Muscle layer of colon (tissue), 2 donors: ENCODE results near the gene DYRK1A.

Experiments used
- H3K27ac ChIP-seq: one replicate; pipeline ENCODE4 v1.7.0; 2013; ENCODE audit warnings: low read depth, mild to moderate bottlenecking, low read length, moderate library complexity
- H3K27me3 ChIP-seq, 2 donors: one replicate each; pipeline ENCODE4 v1.7.0; 2013; ENCODE audit warnings: low read length in 2 of 2, mild to moderate bottlenecking in 2 of 2; ENCODE audit not compliant: insufficient read depth in 2 of 2, control insufficient read depth in 1 of 2
- H3K36me3 ChIP-seq: one replicate; pipeline ENCODE4 v1.7.0; 2013; ENCODE audit warnings: mild to moderate bottlenecking, low read length; ENCODE audit not compliant: insufficient read depth
- H3K4me1 ChIP-seq: one replicate; pipeline ENCODE4 v1.7.0; 2013; ENCODE audit warnings: mild to moderate bottlenecking, low read length; ENCODE audit not compliant: insufficient read depth
- H3K4me3 ChIP-seq, 2 donors: one replicate each; pipeline ENCODE4 v1.7.0; 2013; ENCODE audit warnings: low read length in 2 of 2, low read depth in 1 of 2, mild to moderate bottlenecking in 1 of 2, moderate library complexity in 1 of 2
- H3K9ac ChIP-seq: one replicate; pipeline ENCODE4 v1.7.0; 2013; ENCODE audit warnings: low read length
- H3K9me3 ChIP-seq: one replicate; pipeline ENCODE4 v1.7.0; 2013; ENCODE audit warnings: mild to moderate bottlenecking, low read length
- donor health status: abdominal sarcoma.
- donor health status: Adenocarcinoma of cecum.

The DYRK1A gene

DNA sequence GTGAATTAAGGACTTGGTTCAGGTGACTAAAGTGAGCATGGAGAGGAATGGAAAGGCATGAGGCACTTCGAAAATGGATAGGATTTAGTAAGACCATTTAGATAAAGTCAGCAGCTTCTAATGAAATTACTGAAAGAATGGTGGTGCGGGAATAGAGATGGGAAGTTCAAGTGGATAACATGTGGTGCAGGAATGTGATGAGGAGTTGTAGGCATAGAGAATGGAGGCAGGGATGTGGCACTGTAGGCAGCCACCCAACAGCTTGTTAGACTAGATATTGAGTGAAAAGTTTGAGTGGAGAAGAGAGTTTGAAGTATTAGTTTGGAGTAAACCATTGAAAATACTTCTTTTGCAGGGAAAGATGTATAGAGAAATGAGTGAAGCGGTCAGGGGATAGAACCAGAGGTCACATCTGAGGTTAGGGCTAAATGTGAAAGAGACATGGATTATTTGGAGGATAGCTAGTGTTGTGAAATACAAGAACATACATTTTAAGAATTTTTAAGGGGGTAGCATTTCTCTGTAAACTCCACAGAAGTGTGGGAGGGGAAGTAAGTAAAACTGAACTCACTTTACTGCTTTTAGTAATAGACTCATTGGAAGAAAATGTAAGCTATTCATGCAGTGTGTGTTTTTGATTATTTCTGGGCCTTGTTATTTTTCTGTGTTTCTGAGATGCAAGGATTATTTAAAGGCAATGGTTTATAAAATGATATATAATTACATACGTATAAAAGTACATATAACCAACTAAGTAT is 46.2 kb downstream of the DYRK1A start:
- H3K36me3 ChIP-seq = no peaks in the 10 kb centered on the region
- H3K4me1 ChIP-seq = peaks cover 40% of the 10 kb centered on the region
- H3K9ac ChIP-seq = no peak overlapping the region
- no peak overlapping the region for H3K4me3 ChIP-seq
- no peaks in the 10 kb centered on the region for H3K9me3 ChIP-seq
- no peaks in the 10 kb centered on the region for H3K27me3 ChIP-seq
- no peak overlapping the region for H3K27ac ChIP-seq

DNA sequence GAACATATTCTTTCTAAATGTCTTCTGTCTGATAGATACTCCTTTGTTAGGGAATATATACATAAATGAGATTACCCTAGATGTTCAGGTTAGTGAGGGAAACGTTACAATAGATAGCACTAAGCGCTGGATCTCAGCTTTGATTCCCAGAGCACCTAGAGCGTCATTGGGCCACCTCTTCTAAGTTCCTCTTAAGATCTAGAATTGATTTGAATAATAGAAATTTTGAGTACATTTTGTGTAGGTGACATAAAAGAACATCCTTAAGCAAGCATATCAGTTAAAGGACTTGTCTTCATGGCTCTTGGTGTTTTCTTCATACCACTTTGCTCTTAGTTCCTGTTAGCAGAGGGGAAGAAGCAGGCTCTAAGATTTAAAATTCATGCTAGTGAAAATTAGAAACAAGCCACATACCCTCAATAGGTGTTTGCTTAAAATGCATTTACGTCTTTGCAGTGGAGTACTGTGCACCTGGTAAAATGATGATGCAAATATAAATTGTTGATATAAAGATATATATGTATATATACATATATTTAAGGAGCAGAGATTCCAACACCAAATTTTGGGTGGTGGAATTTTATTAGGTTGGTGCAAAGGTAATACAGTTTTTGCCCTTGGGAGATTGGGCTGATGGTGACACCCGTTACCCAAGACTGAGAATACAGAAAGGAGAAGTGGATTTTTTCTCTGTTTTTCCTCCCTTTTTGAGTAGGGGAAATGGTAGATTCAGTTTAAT is 47.1 kb downstream of the DYRK1A start:
- Histone ChIP-seq H3K4me1 (peaks cover 42% of the 10 kb centered on the region), H3K9me3 (no peaks in the 10 kb centered on the region), H3K36me3 (no peaks in the 10 kb centered on the region), H3K9ac (no peak overlapping the region), H3K4me3 (no peak overlapping the region), H3K27me3 (no peaks in the 10 kb centered on the region), H3K27ac (no peak overlapping the region)

DNA sequence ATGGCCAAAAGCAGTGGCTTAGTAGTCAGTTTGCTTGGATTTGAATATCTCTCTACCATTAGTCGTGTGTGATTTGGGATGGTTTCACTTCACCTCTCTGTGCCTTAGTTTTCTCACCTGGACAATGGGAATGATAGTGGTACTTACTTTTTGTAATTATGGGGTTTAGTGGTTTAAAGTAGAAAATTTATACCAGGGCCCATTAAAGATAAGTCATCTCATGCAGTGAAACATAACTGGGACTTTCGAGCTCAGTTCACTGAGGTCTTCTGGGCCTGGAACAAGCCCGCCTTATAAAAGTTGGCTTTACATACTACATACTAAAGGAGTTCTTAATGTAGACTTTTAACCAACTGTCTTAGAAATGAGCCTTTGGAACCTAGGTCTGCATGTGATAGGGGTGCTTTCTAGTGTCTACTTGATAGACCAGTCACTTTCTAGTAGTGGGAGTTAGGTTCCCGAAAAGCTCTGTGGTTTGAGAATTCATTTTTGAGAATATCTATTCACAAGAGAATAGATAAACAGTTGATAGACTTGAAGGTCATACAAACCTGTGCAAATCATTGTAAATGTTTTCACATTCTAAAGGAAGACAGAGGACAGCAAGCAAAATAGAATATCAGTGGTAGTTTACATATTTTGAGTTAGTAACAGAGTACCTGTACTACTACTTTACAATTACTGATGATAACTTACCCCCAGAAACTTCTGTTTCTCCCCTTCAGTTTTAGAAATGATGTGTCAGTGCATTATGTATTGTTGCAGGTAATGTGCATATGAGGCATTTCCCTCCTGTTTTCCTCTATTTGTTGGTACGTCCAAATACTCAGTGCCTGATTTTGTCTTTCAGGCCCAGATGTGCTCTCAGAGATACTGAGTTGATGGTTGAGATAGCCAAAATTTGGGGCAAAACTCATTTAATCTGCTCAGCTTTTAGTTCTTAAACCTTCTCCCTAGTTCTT is 48.0 kb downstream of the DYRK1A start:
- no peaks in the 10 kb centered on the region for H3K9me3 ChIP-seq
- no peaks in the 10 kb centered on the region for H3K27me3 ChIP-seq
- no peak overlapping the region for H3K9ac ChIP-seq
- H3K4me1 ChIP-seq = peaks cover 36% of the 10 kb centered on the region
- H3K4me3 ChIP-seq = no peak overlapping the region
- H3K36me3 ChIP-seq = no peaks in the 10 kb centered on the region
- H3K27ac ChIP-seq = no peak overlapping the region

DNA sequence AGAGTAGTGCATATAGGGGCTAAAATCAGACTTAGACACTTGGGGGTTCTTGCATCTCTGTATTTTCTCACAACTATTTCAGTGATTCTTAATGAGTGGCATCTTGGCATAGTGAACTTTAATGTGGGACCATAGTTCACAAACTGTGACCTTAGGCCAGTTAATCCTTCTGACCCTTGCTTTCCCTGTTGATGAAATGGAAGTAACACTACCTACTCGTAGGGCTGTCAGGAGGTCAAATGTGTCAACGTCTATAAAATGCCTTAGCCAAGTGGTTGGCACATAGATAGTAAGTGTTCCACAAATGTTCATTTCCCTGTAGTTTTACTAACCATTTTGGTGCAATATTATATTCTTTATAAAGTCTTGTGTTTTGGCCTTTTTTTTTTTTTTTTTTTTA is 49.4 kb downstream of the DYRK1A start:
- no peak overlapping the region for H3K4me3 ChIP-seq
- H3K36me3 ChIP-seq = no peaks in the 10 kb centered on the region
- H3K27ac ChIP-seq = no peak overlapping the region
- no peaks in the 10 kb centered on the region for H3K9me3 ChIP-seq
- peaks cover 25% of the 10 kb centered on the region for H3K4me1 ChIP-seq
- H3K9ac ChIP-seq = no peak overlapping the region
- H3K27me3 ChIP-seq = no peaks in the 10 kb centered on the region

DNA sequence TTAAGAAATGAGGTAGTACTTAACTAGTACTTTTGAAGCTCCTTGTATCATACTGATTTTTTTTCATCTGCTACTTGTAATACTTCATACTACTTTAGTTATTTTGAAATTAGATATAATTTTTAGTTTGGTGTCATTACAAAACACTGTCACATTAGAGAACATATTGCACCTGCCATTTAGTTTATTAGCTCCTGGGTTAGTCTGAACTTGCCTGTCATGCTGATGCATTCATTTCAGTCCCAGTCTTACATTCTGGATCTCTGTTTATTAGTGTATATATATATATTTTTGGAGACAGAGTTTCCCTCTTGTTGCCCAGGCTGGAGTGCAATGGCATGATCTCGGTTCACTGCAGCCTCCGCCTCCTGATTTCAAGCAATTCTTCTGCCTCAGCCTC is 50.3 kb downstream of the DYRK1A start:
- no peak overlapping the region for H3K9ac ChIP-seq
- H3K9me3 ChIP-seq = no peaks in the 10 kb centered on the region
- no peak overlapping the region for H3K4me3 ChIP-seq
- no peak overlapping the region for H3K27ac ChIP-seq
- no peaks in the 10 kb centered on the region for H3K27me3 ChIP-seq
- no peaks in the 10 kb centered on the region for H3K36me3 ChIP-seq
- H3K4me1 ChIP-seq = peaks cover 23% of the 10 kb centered on the region

DNA sequence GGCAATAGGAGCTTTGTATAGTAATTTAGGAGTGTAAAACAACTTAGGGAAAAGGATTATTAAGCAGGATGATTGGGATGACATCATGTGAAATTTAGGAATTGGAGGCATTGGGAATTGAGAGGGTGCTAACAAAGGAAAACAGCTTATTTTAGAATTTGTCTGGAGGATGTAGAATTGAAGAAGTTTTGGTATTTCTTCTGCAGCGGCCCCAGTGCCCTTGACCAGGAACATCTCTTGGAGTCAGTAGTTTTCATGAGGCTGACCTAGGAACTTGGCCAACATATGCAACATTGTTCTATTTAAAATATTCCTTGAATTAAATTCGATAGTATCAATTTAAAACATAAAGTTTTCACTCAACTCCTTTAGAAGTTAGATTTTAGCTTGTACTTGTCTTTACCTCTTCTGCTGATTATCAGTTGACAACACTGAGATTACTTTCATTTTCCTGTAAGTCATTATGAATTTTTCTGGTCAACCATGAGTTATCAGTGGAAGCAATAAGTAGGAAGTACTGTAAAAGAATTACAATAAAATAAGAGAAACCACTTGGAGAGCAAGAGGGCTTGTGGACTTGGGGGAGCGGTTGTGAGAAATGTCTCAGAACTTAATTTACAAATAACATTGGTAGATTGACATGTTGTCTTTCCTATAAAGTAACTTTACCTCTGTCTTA is 52.8 kb downstream of the DYRK1A start:
- H3K27ac ChIP-seq = no peak overlapping the region
- H3K9me3 ChIP-seq = no peaks in the 10 kb centered on the region
- H3K4me3 ChIP-seq = no peak overlapping the region
- peaks cover 15% of the 10 kb centered on the region for H3K4me1 ChIP-seq
- H3K36me3 ChIP-seq = no peaks in the 10 kb centered on the region
- no peak overlapping the region for H3K9ac ChIP-seq
- no peaks in the 10 kb centered on the region for H3K27me3 ChIP-seq

DNA sequence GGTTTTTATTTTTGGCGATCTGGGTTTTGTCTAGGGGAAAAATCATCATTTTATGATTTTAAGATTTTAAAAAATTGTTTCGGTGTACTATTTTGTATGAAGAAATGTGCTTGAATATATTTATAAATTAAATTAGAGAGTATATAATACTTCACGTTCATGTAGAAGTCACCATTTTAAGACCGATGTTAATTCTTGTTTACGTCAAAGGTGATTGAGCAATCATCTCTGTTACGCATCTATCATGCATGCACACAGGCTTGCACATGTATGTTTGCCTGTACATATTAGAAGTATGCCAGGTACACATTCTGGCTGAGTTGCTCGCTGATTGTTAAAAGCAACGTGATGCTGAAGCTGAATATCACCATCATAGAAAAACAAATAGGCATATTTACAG is 54.7 kb downstream of the DYRK1A start:
- no peaks in the 10 kb centered on the region for H3K9me3 ChIP-seq
- no peak overlapping the region for H3K27ac ChIP-seq
- H3K27me3 ChIP-seq = no peaks in the 10 kb centered on the region
- H3K4me1 ChIP-seq = peaks cover 17% of the 10 kb centered on the region
- H3K9ac ChIP-seq = no peak overlapping the region
- peaks cover 4% of the 10 kb centered on the region for H3K36me3 ChIP-seq
- no peak overlapping the region for H3K4me3 ChIP-seq

DNA sequence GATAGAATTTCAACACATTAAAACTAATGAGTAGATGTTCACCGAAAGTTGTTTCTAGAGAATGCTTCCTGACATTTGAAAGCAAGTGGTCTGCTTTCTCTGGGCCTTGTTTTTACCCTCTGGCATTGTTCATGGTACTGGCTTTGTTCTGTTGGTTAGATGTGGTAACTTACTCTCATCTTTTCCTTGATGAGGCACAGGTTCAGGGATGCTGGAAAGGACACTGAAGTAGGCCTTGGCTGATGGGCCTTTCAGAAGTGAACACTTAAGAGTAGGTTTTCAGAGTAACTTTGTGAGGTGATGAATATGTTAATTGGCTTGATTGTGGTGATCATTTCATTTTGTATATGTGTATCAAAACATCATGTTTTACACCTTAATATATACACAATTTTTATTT is 55.8 kb downstream of the DYRK1A start:
- Histone ChIP-seq H3K27ac (no peak overlapping the region), H3K9me3 (no peaks in the 10 kb centered on the region), H3K9ac (no peak overlapping the region), H3K4me1 (peaks cover 17% of the 10 kb centered on the region), H3K27me3 (no peaks in the 10 kb centered on the region), H3K4me3 (no peak overlapping the region), H3K36me3 (peaks cover 4% of the 10 kb centered on the region)

DNA sequence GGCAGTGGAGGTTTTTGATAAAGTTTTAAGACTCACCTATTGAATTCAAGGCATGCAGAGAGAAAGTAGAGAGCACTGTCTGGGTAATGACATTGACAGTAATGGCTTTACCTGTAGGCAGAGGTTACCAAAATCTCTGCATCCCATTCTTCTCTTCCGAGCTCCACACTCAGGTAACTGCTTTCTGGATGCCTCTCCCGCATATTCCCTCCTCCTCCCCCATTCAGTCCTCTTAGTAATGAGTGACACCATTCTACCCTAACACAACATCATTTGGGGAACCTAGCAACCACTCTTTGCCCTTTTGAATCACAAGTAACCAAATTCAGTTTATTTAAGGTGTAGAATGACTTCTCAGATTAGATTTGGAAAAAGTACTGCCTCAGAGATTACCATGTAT is 56.5 kb downstream of the DYRK1A start:
- no peaks in the 10 kb centered on the region for H3K9me3 ChIP-seq
- no peak overlapping the region for H3K4me3 ChIP-seq
- H3K27me3 ChIP-seq = no peaks in the 10 kb centered on the region
- no peak overlapping the region for H3K9ac ChIP-seq
- H3K4me1 ChIP-seq = peaks cover 17% of the 10 kb centered on the region
- peaks cover 4% of the 10 kb centered on the region for H3K36me3 ChIP-seq
- no peak overlapping the region for H3K27ac ChIP-seq

DNA sequence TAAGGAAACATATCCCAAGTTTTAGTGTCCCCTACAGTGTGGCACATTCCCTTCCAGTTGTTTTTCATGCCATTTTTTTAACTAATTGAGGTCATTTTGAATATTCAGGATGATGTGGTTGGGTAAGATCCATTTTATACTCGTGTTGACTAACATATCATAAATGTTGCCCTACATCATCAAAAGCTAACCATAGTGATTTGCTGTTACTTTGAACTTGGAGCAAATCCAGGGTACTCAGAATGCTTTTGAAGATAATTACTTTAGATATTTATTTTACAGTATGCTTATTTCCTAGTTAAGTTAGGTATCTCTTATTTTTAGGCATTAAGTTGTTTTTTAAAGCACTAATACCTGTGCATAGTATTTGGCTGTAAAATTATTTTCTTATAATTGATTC is 57.8 kb downstream of the DYRK1A start:
- Histone ChIP-seq H3K4me3 (no peak overlapping the region), H3K36me3 (peaks cover 4% of the 10 kb centered on the region), H3K4me1 (peaks cover 12% of the 10 kb centered on the region), H3K9ac (no peak overlapping the region), H3K27ac (no peak overlapping the region), H3K9me3 (no peaks in the 10 kb centered on the region), H3K27me3 (no peaks in the 10 kb centered on the region)

DNA sequence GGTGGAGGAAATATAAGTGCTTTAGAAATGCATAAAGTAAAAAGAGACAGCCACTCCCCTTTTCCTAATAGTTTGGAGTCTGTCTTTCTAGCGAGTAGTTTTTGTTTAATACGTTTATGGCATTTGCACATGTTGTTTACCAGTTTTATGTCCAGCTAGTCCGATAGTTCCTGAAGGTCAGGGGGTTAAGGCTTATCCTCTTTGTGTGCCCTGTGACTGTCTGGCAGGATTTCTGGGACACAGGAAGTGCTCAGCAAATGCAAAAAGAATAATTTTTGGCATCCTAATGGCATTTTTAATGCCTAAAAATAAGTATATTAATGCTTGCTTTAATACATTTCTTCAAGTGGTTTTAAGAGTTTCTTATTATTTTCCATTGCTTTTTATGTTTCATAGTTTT is 58.4 kb downstream of the DYRK1A start:
- Histone ChIP-seq H3K27ac (no peak overlapping the region), H3K36me3 (peaks cover 4% of the 10 kb centered on the region), H3K4me3 (no peak overlapping the region), H3K9me3 (no peaks in the 10 kb centered on the region), H3K4me1 (peaks cover 12% of the 10 kb centered on the region), H3K27me3 (no peaks in the 10 kb centered on the region), H3K9ac (no peak overlapping the region)
